NK-92 (cell line): ENCODE measurements around the gene SLC16A10.
"Not testable (repeated sequence)": the region's sequence is repeated elsewhere in the genome, so short reads cannot be mapped to it uniquely, and the experiment has no call there.

Experiments used
- DNase-seq: peaks from one replicate; lab custom pipeline; 2025; ENCODE audit not compliant: unreplicated experiment; lab: John Stamatoyannopoulos, UW

Gene SLC16A10

GRCh38 chr6:111129013-111129412 is 41.7 kb downstream of the SLC16A10 start:
- DNase-seq, result no peak

DNA sequence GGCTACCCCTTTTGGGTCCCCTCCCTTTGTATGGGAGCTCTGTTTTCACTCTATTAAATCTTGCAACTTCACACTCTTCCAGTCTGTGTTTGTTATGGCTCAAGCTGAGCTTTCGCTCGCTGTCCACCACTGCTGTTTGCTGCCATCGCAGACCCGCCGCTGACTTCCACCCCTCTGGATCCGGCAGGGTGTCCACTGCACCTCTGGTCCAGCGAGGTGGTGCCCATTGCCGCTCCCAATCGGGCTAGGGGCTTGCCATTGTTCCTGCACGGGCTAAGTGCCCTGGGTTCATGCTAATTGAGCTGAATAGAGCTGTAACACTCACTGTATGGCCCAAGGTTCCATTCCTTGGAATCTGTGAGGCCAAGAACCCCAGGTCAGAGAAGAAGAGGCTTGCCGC is 43.7 kb downstream of the SLC16A10 start:
- DNase-seq, result not testable (repeated sequence)

GRCh38 chr6:111132669-111133068 is 45.4 kb downstream of the SLC16A10 start:
- DNase-seq, result not testable (repeated sequence)

DNA sequence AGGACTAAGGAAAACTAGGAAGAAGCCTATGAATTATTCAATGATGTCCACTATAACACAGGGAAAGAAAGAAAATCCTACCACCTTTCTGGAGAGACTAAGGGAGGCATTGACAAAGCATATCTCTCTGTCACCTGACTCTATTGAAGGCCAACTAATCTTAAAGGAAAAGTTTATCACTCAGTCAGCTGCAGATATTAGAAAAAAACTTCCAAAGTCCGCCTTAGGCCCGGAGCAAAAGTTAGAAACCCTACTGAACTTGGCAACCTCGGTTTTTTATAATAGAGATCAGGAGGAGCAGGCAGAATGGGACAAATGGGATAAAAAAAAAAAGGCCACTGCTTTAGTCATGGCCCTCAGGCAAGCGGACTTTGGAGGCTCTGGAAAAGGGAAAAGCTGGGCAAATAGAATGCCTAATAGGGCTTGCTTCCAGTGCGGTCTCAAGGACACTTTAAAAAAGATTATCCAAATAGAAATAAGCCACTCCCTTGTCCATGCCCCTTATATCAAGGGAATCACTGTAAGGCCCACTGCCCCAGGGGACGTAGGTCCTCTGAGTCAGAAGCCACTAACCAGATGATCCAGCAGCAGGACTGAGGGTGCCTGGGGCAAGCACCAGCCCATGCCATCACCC is 47.0 kb downstream of the SLC16A10 start:
- DNase-seq, result not testable (repeated sequence)

- not testable (repeated sequence) for DNase-seq
Measured at GRCh38 chr6:111137489-111138093, 50.3 kb downstream of the SLC16A10 start.

DNA sequence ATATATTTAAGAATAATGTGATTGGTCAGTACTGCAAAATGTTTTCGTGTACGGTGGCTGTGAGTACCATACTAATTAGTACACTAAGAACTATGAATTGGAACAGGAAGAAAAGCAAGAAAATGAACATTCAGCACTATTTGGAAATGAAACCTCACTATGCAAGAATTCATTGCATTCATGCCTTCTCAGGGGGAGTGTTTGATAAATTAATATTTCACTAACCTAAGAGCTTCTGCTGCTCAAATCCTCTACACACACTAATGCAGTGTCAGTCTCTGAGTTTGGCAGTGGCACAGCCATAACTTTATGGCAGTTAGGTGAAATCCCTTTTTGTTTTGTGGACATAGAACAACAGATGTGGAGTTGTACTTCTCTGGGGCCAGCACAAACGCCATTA is 60.1 kb downstream of the SLC16A10 start:
- DNase-seq, result no peak

DNA sequence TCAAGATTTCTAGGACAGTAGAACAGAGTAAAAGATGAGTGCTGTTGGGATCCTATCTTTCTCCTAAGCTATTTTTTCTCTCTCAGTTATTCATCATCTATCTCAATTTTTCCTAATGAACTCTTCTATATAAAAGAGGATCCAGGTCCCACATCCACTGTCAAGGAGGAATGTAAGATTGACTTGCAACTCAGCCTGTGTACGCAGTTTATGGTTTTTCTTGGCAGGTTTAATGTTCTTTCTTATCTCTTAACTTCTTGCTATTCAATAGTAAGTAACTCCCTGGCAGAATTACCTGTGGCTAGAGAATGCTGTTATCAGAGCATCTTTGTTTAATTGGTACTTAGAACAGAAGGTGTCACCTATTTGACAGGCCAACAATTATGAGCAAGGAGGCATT is 60.8 kb downstream of the SLC16A10 start:
- no peak for DNase-seq

DNA sequence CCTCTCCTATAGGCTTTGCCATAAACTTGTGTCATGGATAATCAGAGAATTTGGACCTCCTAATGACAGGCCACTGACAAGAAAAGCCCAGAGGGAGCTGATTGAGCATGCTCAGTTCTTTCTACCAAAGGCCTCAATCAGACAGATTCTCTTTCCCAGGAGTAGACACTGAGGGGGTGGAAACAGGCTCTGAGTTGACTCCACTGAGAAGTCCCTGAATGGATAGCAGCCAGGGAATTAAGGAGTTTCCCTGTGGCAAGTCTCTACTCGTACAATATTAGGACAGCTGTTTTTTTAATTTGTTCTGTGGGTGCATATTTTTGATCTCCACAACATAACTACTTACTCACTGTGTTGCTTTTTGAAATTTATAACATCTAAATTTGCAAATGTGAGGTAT is 63.3 kb downstream of the SLC16A10 start:
- no peak for DNase-seq

GRCh38 chr6:111154981-111155380 is 67.7 kb downstream of the SLC16A10 start:
- DNase-seq, result no peak

- DNase-seq, result no peak
Measured at GRCh38 chr6:111157412-111157811, 70.1 kb downstream of the SLC16A10 start.

DNA sequence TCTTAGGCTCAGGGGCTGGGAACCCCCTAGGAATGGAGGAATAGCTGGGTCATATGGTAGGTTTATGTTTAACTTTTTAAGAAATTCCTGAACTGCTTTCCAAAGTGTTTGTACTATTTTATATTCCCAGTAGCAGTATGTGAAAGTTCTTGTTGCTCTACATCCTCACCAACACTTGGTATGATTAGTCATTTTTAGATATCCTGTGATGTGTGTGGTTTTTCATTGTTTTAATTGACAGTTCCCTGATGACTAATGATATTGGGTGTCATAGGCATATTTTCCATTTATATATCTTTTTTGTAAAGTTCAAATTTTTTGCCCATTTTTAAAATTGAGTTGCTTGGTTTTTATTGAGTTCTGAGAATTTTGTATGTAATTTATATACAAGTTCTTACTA is 72.3 kb downstream of the SLC16A10 start:
- DNase-seq, result no peak

DNA sequence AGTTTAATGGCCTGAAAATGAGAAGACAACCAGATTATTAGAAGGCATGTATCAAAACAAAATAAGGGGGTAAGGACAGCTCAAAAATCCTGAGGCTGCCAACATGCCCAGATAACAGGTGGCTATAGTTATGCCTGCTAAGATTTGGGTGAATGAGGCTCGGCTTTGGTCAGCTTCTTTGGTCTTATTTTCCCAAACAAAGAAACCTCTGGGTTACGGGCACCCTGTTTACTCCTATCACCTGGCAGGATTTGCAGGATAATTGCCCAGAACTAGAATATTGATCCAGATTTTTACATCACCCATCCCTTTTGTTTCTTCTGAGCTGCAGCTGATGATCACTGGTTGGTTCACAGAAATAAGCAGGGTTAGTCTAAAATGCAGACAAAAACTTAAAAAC is 74.3 kb downstream of the SLC16A10 start:
- DNase-seq, result no peak

GRCh38 chr6:111162504-111162903 is 75.2 kb downstream of the SLC16A10 start:
- DNase-seq, result no peak

DNA sequence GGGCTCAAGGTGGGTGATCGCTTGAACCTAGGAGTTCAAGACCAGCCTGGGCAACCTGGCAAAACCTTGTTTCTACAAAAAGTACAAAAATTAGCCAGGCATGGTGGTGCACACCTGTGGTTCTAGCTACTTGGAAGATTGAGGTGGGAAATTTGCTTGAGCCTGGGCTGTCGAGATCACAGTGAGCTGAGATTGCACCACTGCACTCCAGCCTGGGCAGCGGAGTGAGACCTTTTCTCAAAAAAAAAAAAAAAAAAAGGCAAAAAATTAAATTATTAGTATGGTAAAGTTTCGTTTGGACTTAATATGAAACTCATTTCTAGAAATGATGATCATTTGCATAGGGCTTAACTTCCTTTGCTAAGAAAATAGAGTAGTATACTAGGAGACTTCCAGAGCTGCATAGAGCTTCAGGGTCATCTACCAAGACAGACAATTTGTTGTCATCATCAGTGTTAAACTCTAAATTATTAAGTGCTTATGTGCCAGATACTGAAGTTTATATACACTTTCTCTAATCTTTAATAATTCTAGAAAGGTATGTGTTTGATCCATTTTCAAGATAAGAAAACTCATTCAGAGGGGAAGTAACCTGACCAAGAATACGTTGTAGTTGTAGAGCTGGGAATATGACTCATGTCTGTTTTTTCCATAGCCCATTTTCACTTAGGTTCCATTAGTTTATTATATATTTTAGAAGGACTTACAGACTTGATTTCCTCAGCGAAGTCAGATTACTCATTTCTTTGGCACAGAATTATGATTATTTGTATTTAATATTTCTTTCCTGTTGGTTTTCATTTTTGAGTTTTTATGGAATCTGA is 84.5 kb downstream of the SLC16A10 start:
- no peak for DNase-seq

- DNase-seq, result no peak
Measured at GRCh38 chr6:111172563-111172962, 85.3 kb downstream of the SLC16A10 start.

DNA sequence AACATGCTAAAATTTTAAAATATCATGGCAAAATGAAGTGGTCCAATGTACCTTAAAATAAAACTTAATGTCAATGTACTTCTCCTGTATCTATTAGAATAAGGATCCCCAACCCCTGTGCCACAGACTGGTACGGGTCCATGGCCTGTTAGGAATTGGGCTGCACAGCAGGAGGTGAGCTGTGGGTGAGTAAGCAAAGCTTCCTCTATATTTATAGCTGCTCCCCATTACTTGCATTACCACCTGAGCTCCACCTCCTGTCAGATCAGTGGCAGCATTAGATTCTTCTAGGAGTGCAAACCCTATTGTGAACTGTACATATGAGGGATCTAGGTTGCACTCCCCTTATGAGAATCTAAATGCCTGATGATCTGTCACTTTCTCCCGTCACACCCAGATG is 86.0 kb downstream of the SLC16A10 start:
- DNase-seq, result no peak

DNA sequence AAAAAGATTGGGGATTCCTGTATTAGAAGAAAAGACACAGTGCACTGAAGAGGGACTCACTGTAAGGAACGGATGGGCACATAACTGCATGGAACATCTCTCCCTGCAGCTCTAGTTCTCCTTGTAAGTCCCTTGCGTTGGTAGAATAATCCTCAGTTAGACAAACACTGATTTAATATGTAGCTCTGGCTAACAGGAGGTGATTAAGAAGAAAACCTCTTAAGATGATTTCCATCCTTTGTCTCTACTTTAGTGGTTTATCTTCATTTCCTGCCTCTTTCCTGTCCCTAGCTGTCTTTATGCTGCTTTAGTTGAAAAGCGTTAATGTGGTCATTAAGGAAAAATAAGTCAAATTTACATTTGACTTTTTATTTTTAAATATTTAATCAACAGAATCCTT is 86.6 kb downstream of the SLC16A10 start:
- no peak for DNase-seq

GRCh38 chr6:111175109-111175508 is 87.8 kb downstream of the SLC16A10 start:
- no peak for DNase-seq

DNA sequence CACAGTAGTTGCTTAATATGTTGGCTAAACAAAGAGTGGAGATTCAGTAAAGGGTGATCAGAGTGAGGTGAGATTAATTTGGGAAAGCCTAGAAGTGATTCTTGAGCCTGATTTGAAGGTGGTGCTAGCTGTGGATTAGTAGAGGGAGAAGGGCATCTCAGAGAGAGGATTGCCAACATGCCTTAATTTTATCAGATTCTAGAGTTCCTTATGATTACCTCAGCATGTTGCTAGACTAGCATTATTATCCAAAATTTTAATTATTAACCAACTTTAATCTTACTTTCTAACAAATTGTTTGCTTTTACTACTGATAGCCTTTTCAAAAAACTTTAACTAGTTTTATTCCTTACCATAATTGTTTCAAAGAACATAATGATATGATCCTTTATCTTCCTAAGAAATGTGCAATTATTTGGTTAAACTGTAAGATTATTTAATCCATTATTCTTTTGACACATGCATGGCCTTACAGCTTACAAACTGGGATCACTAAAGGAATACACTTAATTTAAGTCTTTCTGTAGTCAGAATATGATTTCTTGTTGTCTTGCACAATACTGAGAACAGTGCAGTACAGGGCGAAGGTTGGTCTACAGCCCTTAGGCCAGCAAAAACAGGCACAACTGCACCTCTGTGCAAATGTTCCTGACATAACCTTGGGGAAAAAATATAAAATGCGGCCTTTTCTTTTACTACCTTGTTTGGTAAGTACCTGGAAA is 88.9 kb downstream of the SLC16A10 start:
- DNase-seq, result no peak

- no peak for DNase-seq
Measured at GRCh38 chr6:111176760-111177099, 89.4 kb downstream of the SLC16A10 start.

GRCh38 chr6:111177131-111177530 is 89.8 kb downstream of the SLC16A10 start:
- DNase-seq, result no peak
